ENCODE results near the gene SLC17A9. TPM values are rescaled to one million over a fixed set of nuclear protein-coding genes. Genes with fewer than 3 reads are reported as not detected.

Gene SLC17A9
- total and polyA plus RNA-seq, 2 experiments from 2014 or later = 1.8 to 3.2 TPM

GRCh38 chr20:62925420-62926228 is 26.9 kb upstream of the SLC17A9 start:
- peak overlapping the region; percentile 98 for H3K27ac ChIP-seq
- peak; percentile 21 to 50 for DNase-seq (ENCODE audit: low read depth in 1 of 2, low spot score in 1 of 2)
- peaks cover 26% of the 10 kb centered on the region for H3K4me1 ChIP-seq (ENCODE audit: low read depth)
- no peak for TF ChIP-seq CTCF (IDR thresholded peaks at IDR 0.05; ENCODE audit: low read depth, low read length)
- H3K4me3 ChIP-seq = peak overlapping the region; percentile 97
- no peaks in the 10 kb centered on the region for H3K36me3 ChIP-seq
- no peaks in the 10 kb centered on the region for H3K9me3 ChIP-seq (ENCODE audit: low read depth)
- H3K27me3 ChIP-seq = no peaks in the 10 kb centered on the region

- H3K4me3 ChIP-seq = peak within 1 kb of the TSS; percentile 97
- H3K9me3 ChIP-seq (ENCODE audit: low read depth) = no peaks in the 10 kb centered on the region
- H3K4me1 ChIP-seq (ENCODE audit: low read depth) = peaks cover 18% of the 10 kb centered on the region
- no peaks in the 10 kb centered on the region for H3K27me3 ChIP-seq
- H3K27ac ChIP-seq = peak within 1 kb of the TSS; percentile 98
- peak; percentile 71 for TF ChIP-seq CTCF (IDR thresholded peaks at IDR 0.05; ENCODE audit: low read depth, low read length)
- peak; percentile 89 to 93 for DNase-seq (ENCODE audit: low read depth in 1 of 2, low spot score in 1 of 2)
- H3K36me3 ChIP-seq = no peaks in the 10 kb centered on the region
Measured at GRCh38 chr20:62926229-62927127, 26.0 kb upstream of the SLC17A9 start, which contains the start of gene DIDO1. Gene DIDO1, minus strand, starts transcription at chr20:62926505.

GRCh38 chr20:62927128-62927705 is 25.3 kb upstream of the SLC17A9 start:
- Histone ChIP-seq H3K27ac (peak overlapping the region; percentile 98), H3K4me3 (peak overlapping the region; percentile 97), H3K36me3 (no peaks in the 10 kb centered on the region), H3K4me1 (ENCODE audit: low read depth) (peaks cover 16% of the 10 kb centered on the region), H3K9me3 (ENCODE audit: low read depth) (no peaks in the 10 kb centered on the region), H3K27me3 (no peaks in the 10 kb centered on the region)
- DNase-seq (ENCODE audit: low read depth in 1 of 2, low spot score in 1 of 2) = no peak
- no peak for TF ChIP-seq CTCF (IDR thresholded peaks at IDR 0.05; ENCODE audit: low read depth, low read length)

GRCh38 chr20:62928246-62928939 is 24.1 kb upstream of the SLC17A9 start:
- no peak for DNase-seq (ENCODE audit: low read depth in 1 of 2, low spot score in 1 of 2)
- Histone ChIP-seq H3K27ac (peak overlapping the region; percentile 73), H3K27me3 (no peaks in the 10 kb centered on the region), H3K9me3 (ENCODE audit: low read depth) (no peaks in the 10 kb centered on the region), H3K36me3 (no peaks in the 10 kb centered on the region), H3K4me1 (ENCODE audit: low read depth) (peaks cover 16% of the 10 kb centered on the region), H3K4me3 (peak overlapping the region; percentile 21)
- TF ChIP-seq CTCF (IDR thresholded peaks at IDR 0.05; ENCODE audit: low read depth, low read length) = no peak

- Histone ChIP-seq H3K4me3 (peak overlapping the region; percentile 21), H3K9me3 (ENCODE audit: low read depth) (no peaks in the 10 kb centered on the region), H3K4me1 (ENCODE audit: low read depth) (peaks cover 13% of the 10 kb centered on the region), H3K27ac (peak overlapping the region; percentile 73), H3K36me3 (no peaks in the 10 kb centered on the region), H3K27me3 (no peaks in the 10 kb centered on the region)
- no peak for TF ChIP-seq CTCF (IDR thresholded peaks at IDR 0.05; ENCODE audit: low read depth, low read length)
- peak; percentile 70 to 75 for DNase-seq (ENCODE audit: low read depth in 1 of 2, low spot score in 1 of 2)
Measured at GRCh38 chr20:62929051-62929538, 23.4 kb upstream of the SLC17A9 start.
